ENCODE data around the gene GNG12.

Gene GNG12

DNA sequence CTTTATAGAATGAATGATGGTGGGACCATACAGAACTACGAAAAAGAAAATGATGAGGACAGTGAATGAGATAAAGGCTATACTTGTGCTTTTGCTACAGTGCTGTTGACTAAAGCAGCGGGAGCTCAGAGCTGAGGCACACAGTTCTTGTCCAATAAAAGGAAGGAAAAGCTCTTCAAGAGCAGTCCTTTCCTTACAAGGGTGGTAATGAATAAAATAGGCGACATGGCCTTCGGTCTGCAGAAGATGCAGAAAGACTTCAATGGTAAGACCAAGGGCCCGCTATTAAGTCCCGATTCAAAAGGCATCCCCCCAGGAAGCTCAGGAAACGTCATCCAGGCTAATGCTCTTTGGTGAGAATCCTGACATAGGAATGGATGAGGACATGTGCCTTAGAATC is 44.4 kb downstream of the GNG12 start:
- ChIA-PET CTCF (interaction anchor here (1.2 to 6.1 kb wide), 6 partner anchors 9 to 61 kb away, joined by 3 to 34 read pairs (median 7); no protein-coding TSS in a partner anchor), POLR2A (no interaction called here)
- TF ChIP-seq, protein P1, sequence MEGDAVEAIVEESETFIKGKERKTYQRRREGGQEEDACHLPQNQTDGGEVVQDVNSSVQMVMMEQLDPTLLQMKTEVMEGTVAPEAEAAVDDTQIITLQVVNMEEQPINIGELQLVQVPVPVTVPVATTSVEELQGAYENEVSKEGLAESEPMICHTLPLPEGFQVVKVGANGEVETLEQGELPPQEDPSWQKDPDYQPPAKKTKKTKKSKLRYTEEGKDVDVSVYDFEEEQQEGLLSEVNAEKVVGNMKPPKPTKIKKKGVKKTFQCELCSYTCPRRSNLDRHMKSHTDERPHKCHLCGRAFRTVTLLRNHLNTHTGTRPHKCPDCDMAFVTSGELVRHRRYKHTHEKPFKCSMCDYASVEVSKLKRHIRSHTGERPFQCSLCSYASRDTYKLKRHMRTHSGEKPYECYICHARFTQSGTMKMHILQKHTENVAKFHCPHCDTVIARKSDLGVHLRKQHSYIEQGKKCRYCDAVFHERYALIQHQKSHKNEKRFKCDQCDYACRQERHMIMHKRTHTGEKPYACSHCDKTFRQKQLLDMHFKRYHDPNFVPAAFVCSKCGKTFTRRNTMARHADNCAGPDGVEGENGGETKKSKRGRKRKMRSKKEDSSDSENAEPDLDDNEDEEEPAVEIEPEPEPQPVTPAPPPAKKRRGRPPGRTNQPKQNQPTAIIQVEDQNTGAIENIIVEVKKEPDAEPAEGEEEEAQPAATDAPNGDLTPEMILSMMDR (IDR thresholded peaks at IDR 0.05; ENCODE audit: control extremely low read depth, extremely low read depth, low read depth, missing control alignments) = no peak
- no peak for DNase-seq (ENCODE audit: extremely low spot score)

DNA sequence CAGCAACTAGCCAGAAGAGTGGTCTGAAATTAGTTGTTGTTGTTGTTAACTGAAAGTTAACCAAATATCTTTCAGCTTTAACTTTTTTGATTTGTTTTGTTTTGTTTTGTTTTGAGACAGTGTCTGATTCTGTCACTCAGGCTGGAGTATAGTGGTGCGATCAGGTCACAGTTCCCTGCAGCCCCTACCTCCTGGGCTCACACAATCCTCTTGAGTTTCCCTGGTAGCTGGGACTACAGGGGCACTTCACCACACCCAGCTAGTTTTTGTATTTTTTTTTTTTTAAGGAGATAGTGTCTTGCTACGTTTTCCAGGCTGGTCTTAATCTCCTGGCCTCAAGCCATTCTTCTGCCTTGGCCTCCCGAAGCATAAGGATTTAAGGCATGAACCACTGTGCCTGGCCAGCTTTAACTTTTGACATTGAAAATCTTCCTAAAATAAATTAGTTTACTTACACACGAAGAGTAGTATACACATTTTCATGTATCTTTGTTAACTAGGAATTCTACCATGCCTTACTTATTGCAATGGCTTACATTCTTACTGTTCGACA is 45.0 kb downstream of the GNG12 start:
- no peak for DNase-seq (ENCODE audit: extremely low spot score)
- ChIA-PET CTCF (interaction anchor here (1.2 to 6.1 kb wide), 9 partner anchors 9 to 61 kb away, joined by 3 to 34 read pairs (median 5); no protein-coding TSS in a partner anchor), POLR2A (no interaction called here)
- TF ChIP-seq, protein P1 (IDR thresholded peaks at IDR 0.05; ENCODE audit: control extremely low read depth, extremely low read depth, low read depth, missing control alignments) = no peak

DNA sequence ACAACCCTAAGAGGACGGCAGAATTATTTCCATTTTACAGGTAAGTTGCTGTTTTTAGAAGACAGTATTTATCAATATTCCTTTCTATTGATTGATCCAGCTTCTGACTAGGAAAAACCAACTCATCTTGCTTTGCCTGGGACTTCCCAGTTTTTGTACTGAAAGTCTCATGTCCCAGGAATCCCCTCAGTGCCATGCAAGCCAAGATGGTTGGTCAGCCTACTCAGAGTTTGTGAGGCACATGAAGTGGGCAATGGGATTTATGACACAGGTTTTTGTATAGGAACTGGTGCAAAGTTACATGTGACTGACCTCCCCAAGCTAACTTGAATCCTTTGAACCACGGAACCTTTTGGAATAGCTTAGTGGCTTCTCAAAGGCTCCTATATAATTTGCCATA is 45.5 kb downstream of the GNG12 start:
- ChIA-PET CTCF (interaction anchor here (1.3 to 6.1 kb wide), 7 partner anchors 12 to 43 kb away, joined by 4 to 34 read pairs (median 10); no protein-coding TSS in a partner anchor), POLR2A (no interaction called here)
- DNase-seq (ENCODE audit: extremely low spot score) = no peak
- TF ChIP-seq, protein P1 (IDR thresholded peaks at IDR 0.05; ENCODE audit: control extremely low read depth, extremely low read depth, low read depth, missing control alignments) = no peak

DNA sequence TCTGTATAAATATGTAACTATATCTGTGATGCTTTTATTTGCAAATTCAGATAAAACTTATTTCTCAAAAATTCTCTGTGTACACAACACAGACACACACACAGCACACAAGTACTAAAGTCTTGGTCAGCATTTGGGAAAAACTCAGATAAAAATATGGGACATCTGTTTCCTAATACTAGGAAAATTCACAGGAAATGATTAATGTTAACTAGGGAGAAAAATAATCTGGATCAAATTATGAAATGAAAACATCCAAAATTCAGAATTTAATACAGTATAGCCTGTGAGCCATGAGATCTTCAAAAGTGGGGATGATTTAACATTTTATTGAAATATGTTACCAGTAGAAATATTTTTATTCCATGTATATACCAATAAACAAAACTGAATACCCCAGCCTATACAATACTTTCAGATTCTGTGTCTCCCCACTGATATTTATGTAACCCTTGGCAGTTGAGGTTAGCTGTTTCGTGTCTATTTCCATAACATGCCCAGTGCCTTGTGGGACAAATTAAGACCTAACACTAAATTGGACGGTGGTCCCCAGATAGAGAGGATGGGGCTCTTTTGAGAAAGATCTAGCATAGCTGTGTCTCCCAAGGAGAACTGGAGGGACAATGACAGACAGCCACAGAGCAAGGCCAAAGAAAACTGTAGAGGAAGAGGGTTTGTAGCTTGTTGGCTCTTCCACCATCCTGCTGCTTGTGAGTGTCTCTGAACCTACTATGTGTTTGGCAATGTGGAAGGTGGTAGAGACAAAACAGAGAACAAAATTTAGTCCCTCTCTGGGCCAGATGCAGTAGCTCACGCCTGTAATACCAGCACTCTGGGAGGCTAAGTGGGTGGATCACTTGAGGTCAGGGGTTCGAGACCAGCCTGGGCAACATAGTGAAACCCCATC is 47.2 kb downstream of the GNG12 start:
- DNase-seq (ENCODE audit: extremely low spot score) = no peak
- ChIA-PET CTCF (interaction anchor here (0.9 to 6.1 kb wide), 7 partner anchors 10 to 45 kb away, joined by 3 to 34 read pairs (median 5); no protein-coding TSS in a partner anchor), POLR2A (no interaction called here)
- TF ChIP-seq, protein P1 (IDR thresholded peaks at IDR 0.05; ENCODE audit: control extremely low read depth, extremely low read depth, low read depth, missing control alignments) = no peak

DNA sequence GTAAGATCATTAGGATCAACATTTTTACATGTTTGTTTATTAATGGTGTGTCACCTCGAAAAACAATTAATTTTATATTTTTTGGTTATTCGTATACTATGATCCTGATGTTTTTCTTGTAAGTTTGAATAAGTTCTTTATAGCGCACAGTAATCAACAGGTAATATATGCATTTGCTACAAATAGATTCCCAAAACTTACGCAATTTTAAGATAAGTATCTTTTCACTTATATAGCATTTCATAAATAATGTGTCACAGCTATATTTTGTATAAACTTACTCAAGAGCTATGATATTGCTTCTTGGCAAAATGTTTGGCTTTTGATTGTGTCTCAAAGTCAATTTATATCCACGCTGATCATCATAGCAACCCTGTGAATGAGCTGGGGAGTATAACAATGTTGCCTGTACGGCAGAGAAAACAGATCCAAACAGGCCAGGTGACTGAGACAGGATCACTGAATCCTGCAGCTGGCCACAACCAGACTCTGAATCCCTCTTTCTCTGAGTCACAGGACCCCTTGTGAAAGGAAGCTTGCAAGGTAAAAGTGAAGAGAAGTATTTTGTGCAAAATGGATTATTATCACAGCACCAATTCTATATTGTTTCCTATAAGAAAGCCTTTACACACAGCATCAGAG is 48.6 kb downstream of the GNG12 start:
- TF ChIP-seq, protein P1 (IDR thresholded peaks at IDR 0.05; ENCODE audit: control extremely low read depth, extremely low read depth, low read depth, missing control alignments) = no peak
- ChIA-PET POLR2A (no interaction called here), CTCF (interaction anchor here (1.0 to 1.2 kb wide), 3 partner anchors 8 to 24 kb away, joined by 3 to 5 read pairs (median 4); no protein-coding TSS in a partner anchor)
- DNase-seq (ENCODE audit: extremely low spot score) = no peak

DNA sequence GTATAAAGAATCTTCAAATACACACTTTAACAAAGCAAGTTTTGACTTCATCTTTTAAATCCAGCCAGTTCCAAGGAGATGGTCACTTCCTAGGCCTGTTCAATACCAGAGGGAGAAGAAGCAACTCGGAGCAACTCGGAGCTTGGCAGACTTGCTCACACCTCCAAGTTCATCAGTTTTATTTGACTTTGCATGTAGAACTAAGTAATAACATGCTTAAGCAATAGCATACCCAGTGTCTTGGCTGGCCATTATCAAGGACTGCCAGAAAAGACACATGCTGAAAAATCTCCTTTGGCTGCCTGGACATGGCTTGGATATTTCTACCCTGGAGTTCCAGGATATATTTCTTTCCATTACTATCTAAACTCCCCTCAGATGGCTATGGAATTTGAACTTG is 52.6 kb downstream of the GNG12 start:
- no peak for DNase-seq (ENCODE audit: extremely low spot score)
- TF ChIP-seq, protein P1 (IDR thresholded peaks at IDR 0.05; ENCODE audit: control extremely low read depth, extremely low read depth, low read depth, missing control alignments) = no peak
- ChIA-PET POLR2A (no interaction called here), CTCF (interaction anchor here (1.4 to 3.2 kb wide), 3 partner anchors 15 to 562 kb away, joined by 3 to 19 read pairs (median 6); no protein-coding TSS in a partner anchor)
